CD4-positive, alpha-beta T cell treated with Interleukin-15 for 4 hours (primary cell): ENCODE results near the gene DGKQ.

ENCODE experiments used
- DNase-seq: peaks from one replicate; pipeline ENCODE4 v3.0.0-alpha.2; 2020; ENCODE audit warnings: low spot score

The DGKQ gene, protein sequence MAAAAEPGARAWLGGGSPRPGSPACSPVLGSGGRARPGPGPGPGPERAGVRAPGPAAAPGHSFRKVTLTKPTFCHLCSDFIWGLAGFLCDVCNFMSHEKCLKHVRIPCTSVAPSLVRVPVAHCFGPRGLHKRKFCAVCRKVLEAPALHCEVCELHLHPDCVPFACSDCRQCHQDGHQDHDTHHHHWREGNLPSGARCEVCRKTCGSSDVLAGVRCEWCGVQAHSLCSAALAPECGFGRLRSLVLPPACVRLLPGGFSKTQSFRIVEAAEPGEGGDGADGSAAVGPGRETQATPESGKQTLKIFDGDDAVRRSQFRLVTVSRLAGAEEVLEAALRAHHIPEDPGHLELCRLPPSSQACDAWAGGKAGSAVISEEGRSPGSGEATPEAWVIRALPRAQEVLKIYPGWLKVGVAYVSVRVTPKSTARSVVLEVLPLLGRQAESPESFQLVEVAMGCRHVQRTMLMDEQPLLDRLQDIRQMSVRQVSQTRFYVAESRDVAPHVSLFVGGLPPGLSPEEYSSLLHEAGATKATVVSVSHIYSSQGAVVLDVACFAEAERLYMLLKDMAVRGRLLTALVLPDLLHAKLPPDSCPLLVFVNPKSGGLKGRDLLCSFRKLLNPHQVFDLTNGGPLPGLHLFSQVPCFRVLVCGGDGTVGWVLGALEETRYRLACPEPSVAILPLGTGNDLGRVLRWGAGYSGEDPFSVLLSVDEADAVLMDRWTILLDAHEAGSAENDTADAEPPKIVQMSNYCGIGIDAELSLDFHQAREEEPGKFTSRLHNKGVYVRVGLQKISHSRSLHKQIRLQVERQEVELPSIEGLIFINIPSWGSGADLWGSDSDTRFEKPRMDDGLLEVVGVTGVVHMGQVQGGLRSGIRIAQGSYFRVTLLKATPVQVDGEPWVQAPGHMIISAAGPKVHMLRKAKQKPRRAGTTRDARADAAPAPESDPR

DNA sequence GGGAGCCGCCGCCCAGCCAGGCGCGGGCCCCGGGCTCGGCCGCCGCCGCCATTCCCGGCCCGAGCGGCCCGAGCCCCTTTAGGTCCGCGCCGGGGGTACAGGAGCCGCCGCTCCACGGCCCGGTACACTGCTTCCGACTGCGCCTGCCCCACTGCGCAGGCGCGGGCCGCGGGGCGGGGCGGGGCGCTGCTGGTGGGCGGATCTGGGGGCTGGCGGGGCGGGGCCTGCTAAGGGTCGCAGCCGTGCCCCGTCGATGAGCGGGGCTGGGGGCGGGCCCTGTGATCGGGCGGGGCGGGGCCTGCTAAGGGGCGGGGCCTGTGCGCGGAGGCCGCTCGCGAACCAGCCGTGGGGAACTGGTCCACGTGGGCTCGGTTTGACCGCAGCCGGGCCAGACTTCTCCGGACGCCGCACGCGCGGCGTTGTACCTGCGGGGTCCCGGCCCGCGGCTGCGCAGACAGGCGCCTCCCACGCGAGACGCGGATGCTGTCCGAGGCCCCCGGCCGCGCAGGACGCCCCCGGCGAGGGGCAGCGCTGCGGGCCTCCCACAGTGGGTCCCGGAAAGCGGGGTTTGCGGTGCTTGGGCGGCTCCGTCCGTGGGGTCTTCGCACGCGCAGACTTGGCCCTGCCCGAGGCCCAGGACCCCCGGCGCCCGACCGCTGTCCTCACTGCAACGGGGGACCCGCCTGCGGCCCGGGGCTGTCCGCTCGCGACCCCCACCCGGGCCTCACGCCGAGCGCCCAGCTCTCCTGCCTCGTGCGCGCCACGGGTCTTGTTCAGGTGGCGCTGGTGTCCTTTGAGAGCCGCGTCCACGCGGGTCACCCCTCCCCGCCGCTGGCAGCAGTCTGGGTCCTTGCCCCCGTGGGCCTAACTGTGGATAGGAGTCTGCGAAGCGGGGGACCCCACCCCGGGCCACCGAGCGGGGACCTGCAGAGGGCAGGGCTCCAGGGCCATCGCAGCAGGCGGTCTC lies at the start of gene DGKQ:
DGKQ (minus strand) TSS at position 139 of the 967 bp plus-strand sequence; CDS start at position 52, 87 bp downstream.
- peak; percentile 90 for DNase-seq

DNA sequence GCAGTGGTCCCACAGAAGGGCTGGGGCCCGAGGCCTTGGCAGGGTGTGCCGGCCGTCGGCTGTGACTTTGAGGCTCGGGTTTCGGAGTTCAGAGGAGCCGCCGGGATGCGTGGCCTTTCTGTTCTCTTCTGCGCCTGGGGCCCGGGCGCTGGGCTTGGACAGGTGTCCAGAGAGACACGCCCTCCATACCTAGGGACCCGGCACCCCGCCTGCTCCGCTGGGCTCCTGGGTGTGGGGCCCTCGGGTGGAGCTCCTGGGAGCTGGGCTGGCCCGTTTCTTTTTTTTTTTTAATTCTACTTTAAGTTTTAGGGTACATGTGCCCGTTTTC lies 49.3 kb upstream of the DGKQ start:
- DNase-seq = no peak

DNA sequence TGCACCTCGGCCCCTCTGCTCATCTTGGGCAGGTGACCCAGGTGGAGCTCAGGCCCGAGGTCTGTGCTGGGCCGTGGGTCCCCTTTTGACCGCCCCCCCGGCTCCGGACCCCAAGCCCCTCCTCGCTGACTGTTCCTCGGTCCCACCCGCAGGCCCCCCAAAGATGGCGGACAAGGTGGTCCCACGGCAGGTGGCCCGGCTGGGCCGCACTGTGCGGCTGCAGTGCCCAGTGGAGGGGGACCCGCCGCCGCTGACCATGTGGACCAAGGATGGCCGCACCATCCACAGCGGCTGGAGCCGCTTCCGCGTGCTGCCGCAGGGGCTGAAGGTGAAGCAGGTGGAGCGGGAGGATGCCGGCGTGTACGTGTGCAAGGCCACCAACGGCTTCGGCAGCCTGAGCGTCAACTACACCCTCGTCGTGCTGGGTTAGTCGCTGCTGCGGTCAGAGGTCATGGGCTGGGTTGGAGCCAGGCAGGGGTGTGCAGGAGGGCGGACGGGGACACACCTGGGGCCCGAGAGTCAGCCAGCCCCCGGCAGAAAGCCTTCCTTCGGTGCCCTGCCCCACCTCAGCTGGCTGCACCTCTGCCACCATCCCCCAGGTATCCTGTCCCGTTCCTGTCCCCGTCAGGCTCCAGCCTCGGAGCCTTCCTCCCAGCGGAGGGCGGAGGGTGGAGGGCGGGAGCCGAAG lies 48.8 kb upstream of the DGKQ start:
- DNase-seq = no peak

DNA sequence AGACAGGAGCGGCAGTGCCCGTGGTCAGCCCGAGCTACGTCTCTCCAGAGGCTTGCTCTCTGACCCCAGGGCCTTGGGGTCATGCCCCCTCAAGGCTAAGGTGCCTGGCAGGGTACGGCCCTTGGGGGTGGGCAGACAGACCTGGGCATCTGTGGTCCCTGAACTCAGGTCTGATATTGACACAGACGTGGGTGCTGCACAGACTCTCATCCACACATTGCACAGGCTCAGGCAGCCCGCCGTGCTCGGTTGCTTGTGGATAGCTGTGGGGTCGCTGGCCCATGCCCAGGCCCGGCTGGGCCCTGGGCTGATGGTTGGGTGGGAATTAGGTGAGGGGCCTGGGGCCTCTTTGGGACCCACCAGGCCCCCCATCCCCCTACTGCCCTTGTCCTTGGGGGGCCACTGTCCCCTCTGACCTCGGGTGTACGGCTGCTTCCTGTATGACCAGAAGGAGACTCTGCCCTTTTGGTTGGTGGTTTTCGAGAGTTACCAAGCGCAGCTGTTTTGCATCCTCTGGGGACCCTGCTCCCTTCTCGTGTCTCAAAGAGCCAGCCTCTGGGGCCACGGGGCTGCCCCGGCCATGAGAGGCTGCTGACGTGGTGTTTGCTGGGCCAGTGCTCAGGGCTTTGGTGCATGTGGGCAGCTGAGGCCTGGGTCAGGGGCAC lies 48.1 kb upstream of the DGKQ start:
- DNase-seq = no peak

DNA sequence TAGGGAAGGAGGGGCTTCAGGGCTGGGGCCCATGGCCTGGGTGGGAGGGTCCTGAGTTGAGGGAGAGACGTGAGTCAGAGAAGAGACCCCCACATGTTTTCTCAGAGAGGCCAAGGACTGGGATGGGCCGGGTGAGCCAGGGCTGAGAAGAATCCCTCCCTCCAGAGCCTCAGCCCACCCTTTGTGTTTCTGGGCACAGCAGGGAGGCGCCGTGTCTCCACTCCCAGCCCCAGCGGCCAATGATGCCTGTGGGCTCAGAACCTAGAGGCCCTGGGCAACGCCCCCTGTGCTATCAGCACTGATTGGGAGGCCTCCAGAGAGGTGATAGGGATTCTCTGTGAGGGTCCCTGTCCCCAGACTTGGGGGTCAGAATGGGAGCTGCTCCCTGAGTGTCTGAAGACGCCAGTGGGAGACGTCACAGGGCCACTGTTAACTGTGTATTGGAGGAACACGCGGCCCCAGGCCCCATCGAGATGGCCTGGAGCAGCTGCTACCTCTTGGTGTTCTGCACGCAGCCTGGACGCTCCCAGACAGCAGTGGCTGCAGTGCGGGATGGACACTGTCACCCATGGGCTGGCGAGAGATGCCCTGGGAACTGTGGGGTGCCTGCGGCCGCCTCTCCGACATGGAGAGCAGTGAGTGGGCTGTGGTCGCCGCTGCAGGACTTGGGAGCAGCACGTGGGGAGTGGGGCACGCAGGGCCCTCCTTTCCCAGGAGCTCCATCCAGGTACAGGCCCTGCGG lies 46.5 kb upstream of the DGKQ start:
- no peak for DNase-seq

DNA sequence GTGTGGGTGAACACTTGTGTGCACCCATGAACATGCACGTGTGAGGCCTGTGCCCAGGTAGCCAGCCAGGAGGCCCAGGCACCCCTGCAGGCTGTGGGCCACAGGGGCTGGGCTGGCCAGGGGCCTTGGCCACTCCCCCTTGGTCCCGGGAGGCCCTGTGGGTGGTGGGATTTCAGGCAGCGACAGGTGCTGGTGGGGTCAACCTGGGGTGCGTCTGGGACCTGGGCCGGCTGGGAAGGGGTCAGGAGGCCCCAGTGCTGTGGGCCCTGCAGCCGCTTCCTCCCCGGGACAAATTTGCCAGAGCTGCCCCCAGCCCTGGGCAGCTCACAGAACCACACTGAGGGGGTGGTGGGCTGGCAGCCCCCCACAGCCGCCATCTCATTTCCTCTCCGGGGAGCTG lies 46.0 kb upstream of the DGKQ start:
- no peak for DNase-seq

DNA sequence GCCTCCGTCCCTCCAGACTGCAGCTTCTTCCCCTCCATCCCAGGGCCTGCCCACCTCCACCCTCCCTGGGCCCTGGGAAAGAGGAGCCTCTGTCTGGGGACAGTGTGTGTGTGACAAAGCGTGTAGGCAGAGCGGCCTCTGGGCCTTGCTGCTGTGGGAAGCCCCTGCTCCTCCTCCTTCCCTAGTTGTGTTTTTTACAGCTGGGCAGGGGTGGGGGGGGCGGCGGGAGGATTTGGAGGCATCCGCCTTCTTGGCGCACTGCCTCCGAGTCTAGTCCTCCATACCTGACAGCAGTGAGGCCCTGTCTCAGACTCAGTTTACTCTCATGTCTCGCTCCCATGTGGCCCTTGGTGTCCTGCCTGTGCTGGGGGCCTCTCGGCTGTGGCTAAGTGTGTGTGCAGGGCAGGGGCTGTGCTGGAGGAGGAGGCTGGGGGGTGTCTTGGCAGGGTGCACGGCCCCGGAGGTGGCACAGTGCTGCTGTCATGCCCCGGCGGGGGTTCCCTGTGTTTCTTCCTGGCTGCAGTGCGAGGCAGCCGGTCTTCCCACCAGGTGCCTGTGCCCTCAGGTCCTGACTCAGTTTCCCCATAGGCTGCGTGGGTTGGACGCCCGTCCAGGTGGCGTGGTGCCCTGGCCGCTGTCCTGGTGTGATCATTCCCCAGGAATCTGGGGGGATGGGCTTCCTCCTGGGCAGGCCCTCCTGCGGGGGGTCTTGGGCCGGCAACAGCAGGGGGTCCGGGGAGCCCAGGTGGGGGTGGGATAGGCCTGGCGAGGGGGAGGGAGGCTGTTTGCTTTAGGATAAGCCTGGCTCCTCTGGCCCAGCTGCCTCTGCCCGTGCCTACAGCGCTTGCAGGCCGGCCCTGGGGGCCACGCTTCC lies 45.0 kb upstream of the DGKQ start:
- no peak for DNase-seq

DNA sequence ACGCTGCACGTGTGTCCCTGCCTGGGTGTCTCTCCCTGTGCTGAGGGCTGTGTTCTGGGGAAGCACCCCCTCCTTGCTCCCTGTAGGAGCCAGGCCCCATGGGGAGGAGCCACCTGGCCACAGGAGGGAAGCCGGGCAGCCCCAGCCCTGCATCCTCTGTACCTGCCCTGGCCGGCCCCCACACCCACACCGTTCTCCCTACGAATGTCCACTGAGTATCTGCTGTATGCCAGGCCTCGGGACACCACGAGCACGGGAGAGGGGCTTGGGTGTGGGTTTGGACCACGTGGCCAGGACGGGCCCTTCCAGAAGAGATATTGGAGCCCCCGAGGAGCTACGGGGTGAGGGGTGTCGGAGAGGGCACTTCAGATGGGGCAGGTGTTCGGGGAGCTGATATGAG lies 44.3 kb upstream of the DGKQ start:
- no peak for DNase-seq

DNA sequence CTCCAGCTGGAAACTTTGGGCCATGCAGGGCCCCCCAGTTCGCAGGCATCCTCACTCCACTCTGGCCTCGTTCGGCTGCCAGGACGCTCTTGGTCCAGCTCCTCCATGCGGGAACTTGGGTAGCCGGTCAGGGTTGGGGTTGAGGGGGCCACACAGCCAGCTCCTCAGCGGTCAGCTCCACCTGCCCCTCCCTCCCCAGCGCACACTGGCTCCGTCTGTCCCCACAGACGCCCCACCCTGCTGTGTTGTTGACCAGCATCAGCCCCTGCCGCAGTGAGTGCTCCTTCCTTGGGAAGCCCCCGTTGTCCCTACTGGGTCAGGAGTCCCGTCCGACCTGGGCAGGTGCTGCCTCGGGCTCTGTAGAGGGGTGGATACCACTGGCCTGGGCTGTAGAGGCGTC lies 43.8 kb upstream of the DGKQ start:
- DNase-seq = no peak

DNA sequence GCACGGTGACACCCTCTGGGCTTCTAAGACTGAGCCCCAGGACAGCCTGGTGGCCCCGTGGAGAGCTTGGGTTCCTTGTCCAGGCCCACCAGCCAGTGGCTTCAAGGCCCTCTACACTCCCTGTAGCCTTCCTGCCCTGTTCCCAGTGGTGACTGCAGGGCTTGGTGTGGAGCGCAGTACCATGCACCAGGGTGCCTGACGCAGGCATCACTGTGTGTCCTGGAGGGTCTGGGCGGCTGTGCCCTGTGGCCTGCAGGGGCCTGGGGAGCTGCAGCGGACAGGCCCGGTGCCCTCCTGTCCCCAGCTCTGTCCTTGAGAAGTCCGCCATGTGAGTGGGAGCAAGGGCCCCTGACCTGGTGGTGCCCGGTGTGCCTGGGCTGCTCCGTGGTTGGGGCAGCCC lies 42.4 kb upstream of the DGKQ start:
- DNase-seq = no peak

DNA sequence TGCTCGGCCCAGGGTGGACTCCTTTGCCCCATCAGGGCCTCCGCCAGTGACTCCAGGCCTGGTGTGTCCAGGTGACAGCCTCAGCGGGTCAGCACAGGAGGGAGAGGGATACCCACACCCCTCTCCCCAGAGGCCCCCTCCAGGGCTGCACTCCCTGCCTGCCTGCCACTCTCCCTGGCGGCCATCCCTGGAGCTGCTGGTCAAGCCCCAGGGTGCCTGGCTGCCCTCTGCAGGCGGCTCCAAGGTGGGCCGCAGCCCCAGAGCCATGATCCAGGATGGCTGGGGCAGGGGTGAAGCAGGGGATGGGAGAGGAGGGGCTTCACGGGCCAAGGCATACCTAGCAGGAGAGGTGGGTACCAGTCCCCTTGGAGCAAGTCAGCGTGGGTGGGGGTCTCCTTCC lies 41.8 kb upstream of the DGKQ start:
- no peak for DNase-seq

DNA sequence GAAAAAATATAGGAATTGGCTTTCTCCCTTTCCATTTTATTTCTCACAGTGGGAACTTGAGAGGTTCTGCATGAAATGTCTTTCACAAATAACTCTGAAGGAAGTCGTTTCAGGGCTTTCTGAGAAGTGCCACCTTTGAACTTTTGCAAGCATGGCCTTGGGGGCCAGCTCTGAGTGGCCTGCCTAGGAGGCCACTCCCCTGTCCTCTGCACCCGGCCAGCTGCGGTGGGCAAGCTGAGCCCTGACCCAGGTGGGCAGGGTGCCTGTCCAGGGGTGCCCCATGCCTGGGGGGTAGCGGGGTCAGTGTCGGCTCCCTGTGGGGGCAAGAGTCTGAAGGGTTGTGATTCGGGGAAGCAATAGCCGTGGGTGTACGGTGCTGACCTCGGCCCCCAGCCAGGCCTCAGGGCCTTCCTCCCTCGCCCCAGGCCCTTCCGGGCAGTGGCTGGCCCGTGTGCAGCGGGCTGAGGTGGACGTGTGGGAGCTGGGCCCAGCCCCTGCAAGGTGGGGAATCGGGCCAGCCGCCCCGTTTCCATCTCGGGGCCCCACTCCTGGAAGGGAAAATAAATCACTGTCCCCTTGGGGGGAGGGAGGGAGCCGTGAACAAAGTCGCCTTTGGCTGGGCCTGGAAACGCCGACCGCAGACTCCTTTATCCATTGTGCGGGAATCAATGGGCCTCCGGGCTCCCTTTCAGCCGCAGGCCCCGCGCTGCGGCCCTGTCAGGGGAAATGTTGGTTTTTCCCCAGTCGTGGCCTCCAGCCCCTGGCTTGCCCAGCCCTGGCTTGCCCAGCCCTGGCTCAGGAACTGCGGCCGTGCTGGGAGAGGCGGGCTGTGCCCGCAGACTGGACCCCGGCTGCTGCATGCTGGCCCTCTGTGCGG lies 41.2 kb upstream of the DGKQ start:
- no peak for DNase-seq

DNA sequence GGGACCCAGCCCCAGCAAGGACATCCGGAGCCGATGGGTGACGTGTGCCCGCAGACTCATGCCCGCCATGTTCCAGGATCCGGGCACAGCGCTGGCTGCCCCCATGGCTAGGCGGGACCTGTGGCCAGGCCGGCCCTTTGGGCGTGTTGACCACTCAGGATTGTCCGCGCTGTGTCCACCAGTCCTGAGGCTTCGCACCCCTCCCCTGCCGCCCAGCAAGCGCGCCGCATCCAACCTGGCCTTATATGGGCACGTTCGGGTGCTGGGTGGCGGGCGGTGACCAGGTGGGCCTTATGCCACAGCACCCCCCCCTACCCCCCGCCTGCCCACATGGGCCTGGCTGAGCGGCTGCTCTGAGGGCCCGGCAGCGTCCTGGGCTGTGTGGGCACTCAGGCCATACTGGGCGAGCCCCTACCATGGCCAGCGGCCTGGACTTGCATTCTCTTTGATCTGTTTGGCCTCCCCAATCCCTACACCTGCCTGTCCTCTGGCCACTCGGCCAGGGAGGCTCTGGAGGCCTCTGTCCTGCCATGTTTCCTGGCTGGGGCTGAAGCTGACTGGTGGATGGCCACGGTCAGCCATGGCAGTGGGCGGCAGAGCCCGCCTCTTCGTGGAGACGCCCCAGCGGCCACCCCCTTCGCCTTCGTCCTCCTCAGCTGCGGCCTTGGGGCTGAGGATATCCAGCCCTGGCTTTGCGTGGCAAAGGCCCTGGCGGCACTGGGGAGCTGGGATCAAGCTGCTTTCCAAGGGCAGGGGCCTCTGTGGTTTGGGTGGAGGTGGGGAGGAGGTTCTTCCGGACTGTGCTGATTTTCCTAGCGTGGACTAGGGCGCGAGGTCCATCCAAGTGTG lies 40.1 kb upstream of the DGKQ start:
- no peak for DNase-seq

DNA sequence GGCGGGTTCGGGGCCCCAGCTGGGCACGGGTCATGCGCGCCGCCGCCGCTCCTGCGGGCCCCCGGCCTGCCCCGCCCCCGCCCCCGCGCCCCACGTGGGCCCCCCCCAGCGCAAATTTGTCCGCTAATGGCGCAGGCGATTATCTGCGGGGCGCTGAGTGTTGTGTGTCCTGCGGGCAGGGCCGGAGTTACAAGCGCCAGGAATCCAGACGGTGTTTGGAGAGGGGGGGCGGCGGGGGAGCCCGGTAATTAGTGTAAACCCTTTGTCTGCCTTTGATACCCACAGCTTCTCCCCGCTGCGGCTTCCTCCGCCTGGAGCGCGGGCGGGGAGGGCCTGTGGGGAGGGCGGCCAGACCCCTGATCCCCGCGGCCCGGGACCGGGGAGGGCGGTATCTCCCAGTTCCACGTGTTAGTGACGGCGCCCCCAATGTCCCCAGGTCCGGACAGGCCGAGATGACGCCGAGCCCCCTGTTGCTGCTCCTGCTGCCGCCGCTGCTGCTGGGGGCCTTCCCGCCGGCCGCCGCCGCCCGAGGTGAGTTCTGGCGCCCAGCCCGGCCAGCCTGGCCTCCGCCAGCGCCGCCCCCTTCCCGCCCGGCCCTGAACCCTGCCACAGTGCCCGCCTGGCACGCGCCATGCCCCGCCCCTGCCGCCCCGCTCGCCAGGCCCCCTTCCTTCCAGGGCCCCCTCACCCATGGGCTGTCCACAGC lies 38.8 kb upstream of the DGKQ start:
- peak; percentile 23 for DNase-seq

DNA sequence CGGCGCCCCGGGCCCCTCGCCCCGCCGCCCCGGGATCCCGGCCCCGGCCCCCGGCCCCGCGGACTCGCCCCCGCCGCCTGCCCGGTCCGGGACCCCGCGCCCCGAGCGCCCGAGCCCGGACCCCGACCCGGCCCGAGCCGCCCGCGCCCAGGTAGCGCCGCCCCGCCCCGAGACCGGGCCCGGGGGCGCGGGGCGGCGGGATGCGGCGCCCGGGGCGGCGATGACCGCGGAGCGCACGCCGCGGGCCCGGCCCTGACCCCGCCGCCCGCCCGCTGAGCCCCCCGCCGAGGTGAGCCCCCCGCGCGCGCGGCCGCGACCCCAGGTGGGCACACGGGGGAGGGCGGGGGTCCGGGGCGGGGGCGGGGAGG lies 38.3 kb upstream of the DGKQ start:
- DNase-seq = no peak

DNA sequence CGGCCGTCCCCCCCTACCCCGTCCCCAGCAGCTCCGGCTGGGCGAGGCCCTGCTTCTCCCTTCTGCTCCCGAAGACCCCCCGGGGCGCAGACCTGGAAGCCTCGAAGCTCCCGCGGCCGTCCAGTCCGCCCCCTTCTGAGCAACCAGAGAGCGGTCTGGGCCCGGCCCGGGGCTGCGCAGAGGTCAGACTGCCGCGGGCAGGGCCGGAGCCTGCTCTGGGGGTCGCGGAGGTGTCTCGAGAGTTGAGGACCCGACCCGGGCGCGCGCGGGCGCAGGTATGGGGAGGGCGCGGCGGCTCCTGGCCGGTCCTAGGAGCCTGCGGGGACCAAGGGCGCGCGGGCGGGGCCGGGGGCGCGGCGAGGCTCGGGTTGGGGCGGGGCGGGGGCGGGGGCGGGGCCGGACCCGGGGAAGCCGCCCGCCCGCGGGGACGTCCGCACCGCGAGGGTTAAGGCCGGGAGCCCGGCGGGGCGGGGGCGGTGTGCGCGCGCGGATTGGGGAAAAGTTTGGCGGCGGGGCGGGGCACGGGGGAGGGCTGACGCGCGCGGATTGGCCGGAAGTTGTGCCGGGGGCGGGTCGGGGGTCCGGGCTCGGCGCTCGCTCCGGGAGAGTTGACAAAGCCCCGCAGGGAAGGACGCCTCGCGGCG lies 37.8 kb upstream of the DGKQ start, which contains the start of gene FGFRL1:
FGFRL1 (plus strand) TSS at position 605 of the 644 bp plus-strand sequence. CDS start 860 bp downstream, outside the sequence.
- DNase-seq = peak; percentile 93
